GM19438 (cell line): Measurements from ENCODE around the gene HOXA6.

Source experiments
- ATAC-seq: cut with Tn5 transposase; IDR thresholded peaks from one replicate; pipeline ENCODE4 v1.9.1; 2021; ENCODE audit warnings: low read depth; ENCODE audit not compliant: unreplicated experiment

HOXA6 gene

DNA sequence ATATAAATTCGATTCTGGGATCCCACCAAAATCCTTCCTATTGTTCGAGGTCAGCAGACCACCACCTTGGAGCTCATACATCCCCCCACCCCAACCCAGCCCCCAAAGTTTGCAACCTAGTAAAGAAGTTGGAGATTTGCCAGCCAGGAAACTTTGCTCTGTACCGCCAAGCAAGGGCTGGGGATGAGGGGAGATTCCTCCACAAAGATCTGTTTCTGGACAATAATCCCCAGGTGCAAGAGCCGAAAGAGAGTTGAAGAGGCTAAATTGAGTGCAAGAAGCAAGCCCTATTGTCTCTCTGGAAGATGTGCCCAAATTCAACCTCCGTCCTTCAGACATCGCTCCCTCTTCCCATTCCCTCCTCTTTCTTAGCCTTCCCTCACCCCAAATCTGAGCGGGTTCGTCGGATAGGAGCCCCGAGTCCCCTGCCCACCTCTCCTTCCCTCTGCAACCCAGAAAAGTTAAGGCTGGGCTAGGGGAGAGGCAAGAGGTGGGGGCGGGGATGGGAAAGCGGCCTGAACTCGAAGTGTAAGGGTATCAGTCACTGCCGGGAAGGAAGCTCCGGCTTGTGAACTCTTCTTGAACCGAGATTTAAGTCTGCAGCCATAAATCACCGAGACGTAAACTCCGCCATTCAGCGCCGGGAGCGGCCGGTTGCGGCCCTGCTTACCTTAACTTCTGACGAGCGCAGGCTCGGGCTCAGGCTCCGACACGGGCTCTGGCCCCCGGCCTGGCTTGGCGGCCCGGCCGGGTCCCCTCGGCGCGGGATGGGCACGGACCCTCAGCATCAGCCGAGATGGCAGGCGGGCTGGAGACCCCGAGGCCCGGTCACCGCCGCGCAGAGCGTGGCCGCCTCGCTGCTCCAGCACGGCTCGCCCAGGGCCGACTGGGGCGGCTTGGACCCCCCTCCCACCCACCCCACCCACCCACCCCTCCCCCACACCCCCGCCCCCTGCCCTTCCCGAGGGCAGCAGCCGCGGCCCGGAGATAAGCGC, 34.3 kb downstream of the HOXA6 start:
- ATAC-seq: no peak

GRCh38 chr7:27112361-27112760, 35.2 kb downstream of the HOXA6 start:
- no peak for ATAC-seq

DNA sequence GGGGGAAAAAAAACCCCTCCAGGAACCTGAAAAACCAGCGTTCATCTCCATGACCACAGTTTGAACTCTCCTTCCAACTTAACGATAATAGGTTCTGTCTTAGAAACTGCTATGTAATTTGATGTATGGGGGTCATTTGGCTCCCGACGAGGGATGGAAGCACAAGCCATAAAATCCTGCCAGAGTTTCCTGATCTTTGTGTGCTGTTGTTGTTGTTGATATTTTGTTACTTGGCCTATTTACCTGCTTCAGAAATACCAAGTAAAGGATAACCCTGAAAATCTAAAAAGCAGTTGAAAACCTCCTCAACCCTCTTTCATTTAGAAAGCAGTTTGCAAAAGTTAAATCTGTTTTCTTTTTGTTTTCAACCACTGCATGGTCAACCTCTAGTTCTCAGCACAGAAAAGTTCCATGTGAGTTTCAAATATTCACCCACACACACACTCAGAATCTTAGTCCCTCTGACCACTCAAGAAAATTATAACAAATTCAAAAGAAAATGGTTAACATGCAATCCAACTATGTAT, 35.8 kb downstream of the HOXA6 start:
- ATAC-seq: no peak

DNA sequence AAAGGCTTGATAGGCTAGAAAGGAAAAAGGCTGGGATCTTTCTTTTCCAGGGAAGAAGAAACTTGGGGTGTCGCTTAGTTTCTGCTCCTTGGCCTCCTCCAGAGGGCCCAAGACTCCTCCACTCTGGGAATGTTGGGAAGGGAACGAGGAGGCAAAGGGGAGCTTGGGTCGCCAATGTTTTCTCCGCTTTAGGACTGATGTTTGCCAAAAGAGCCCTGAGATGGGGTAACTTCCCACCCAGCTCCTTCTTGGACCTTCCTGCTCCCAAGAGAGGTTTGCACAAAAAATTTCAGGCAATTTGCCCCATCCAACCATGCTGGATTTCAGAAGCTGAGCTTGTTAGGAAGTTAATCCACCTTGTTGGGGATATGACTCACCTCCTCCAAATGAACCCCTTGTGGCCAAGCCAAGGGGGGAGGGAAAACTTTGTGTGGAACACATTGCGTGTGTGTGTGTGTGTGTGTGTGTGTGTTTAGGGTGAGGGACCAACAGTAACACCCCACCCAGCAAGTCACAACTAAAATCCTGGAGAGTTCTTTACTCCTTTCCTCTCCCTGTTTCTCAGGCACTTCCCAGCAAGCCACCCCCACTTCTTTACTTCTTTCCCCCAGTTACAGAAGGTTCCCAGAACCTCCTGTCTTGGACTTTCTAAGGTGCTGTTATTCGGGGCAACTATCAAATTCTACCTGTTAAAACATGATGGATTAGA, 36.4 kb downstream of the HOXA6 start:
- no peak for ATAC-seq

DNA sequence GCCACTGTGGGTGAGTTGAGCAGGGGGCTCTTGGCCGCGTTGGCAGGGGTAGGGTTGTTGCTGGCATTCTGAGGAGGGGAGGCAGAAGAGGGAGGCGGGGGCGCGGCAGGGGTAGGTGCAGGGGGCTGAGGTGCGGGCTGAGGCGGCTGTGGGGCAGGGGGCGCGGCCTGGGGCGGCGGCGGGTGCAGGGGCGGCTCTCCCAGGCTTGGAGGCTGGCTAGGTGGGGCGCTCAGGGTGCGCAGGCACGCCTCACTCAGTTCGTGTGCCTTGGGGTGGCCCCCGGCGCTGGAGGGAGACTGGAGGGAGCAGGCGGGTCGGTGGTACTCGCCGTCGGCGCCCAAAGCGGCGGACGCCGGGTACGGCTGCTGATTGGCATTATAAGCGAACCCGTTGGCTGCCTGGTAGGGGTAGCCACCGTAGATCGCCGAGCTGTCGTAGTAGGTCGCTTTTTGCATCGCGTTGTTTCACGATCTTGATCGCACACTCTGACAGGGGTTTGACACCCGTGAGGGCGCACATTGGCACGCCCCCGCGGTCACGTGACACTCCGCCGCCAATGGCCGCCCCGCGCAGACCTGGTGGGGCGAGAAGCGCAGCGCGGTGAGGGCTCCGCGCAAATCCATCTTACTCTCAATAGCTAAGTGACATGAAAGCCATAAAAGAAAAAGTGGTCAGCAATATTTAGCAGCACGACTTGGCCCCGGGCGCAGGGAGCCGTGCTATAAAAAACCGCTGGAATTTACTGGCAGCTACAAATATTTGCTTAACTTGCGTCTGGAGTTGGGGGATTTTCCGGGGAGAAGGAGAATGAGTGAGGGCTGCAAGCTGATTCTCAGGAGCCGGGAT, 37.2 kb downstream of the HOXA6 start:
- no peak for ATAC-seq

DNA sequence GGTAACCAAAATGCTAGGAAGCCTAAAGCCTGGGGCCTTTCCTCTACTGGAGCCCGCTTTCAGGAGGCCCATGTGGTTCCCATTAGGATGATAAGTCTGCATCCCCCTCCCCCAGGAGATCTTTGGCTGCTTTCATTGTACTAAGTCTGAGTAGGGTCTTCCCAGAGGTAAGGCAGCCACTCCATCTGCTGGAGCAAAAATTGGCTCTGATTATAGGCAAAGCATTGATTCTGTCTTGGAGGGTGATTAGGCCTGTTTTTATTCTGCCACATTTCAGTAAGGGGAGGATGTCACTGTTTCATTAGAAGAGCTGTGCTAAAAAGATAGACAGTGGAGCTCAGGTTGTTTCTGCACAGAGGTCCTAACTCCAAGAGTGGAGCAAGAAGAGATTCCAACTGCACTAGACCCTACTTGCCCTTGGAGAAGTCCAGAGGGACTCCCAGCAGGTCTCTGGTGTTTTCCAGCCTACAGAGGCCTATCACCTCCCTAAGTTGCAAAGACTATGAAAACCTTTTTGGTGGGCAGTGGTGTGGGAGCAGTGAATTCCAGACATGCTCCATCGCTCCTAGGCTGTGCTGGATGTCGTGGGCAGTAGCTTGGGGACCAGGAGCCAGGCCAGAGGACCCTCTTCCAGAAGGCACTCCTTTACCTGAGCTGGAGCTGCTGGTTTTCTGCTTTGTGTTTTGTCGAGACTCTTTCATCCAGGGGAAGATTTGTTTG, 37.9 kb downstream of the HOXA6 start:
- ATAC-seq: no peak

DNA sequence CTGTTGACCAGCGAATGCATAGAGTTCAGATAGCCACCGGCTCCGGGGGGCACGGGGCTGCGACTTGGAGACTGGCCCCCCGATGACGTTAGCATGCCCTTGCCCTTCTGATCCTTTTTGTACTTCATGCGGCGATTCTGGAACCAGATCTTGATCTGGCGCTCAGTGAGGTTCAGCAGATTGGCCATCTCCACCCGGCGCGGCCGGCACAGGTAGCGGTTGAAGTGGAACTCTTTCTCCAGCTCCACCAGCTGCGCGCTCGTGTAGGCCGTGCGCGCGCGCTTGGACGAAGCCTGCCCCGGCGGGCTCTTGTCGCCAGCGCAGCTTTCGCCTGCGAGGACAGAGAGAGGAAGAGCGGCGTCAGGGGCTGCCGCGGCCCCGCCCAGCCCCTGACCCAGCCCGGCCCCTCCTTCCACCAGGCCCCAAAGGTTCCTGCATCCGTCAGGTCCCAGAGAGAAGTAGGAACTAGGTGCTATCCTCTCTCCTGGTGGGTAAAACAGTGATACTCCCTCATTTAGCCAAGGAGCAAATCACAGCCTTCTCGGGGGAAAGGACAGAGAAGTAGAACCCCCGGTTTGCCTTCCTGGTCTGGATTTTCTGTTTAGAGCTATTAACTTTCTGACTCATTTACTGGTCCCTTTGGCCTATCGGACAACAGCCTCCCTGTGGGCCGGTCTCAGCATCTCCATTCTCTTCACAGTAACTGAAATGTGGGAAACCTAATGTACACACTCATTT, 39.0 kb downstream of the HOXA6 start:
- no peak for ATAC-seq

DNA sequence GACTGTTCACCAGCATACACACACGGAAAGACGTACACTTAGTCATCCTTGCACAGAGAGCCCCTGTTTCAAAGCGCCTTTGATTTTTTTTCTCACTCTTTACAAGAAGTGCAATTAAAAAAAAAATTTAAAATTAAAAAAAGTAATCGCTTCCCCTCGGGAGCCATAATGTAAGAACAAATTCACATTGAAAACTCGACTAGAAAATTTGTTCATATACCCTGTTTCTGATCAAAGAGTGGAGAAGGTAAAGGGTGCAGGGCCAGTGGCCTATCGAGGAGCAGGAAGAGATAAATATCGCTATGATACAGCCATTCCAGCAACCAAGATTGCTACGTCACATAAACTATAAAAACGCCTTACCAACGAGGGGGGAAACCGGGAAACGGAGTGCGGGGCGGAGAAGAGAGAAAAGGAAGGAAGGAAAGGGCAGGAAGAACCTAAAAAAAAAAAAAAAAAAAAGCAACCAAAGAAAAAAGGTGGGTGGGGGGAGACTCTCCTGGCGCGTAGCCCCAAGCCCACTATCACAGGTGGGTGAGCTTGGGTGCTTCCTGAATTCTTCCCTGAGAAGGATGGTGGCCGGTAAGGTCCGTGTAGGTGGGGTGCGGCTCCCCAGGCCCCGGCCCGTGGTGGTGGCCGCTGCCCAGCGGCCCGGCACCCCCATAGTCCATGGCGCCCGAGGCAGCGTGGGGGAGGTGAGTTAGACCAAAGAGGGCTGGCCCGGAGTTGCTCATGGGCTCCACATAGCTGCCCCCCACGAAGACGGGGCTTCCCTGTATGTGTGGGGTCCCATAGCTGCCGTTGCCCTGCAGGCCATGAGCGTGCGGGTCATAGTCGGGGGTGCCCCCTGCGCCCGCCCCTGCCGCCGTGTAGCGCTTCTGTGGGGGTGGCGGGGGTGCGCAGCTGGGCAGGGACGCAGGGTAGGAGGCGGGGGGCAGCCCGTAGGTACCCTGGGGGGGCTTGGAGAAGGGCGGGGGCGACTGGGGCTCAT, 39.9 kb downstream of the HOXA6 start:
- ATAC-seq: no peak

GRCh38 chr7:27106901-27107240, 40.7 kb downstream of the HOXA6 start:
- ATAC-seq: no peak

- ATAC-seq: no peak
Observed at GRCh38 chr7:27106181-27106900, 41.2 kb downstream of the HOXA6 start.

- ATAC-seq: no peak
Observed at GRCh38 chr7:27105301-27106031, 42.1 kb downstream of the HOXA6 start.

DNA sequence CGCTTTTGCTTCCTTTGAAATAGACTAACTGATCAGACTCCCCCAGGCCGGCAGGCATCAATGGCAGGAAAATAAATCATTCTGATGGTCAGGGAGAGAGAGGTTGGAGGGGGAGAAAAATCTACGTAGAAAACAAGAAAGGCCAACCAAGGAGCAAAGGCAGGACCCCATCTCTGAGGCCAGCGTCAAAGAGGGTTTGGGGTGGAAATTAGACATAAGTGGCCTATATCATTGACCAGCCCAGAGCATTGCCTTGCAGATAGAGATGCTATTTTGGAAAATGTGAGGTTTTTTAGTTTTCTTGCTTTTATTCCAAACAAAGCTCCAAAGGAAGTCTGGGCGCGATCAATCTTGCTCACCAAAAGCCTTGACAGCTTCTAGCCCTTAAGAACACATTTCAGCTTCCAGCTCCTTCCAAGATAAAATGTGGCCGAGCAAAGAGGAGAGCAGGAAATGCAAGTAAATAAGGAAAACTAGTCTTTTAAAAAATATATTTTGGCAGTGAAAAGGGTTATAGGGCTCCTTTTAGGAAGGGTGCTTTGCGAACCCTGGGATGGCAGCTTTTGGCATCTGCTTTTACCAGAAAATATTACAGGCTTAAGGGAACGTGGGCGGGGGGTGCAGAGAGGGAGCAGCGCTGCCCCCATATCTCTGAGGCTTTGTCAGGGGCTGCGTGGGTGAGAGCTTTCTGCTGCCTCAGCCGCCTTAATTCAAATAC, 43.1 kb downstream of the HOXA6 start:
- ATAC-seq: no peak

- no peak for ATAC-seq
Observed at GRCh38 chr7:27103489-27104226, 43.9 kb downstream of the HOXA6 start.

DNA sequence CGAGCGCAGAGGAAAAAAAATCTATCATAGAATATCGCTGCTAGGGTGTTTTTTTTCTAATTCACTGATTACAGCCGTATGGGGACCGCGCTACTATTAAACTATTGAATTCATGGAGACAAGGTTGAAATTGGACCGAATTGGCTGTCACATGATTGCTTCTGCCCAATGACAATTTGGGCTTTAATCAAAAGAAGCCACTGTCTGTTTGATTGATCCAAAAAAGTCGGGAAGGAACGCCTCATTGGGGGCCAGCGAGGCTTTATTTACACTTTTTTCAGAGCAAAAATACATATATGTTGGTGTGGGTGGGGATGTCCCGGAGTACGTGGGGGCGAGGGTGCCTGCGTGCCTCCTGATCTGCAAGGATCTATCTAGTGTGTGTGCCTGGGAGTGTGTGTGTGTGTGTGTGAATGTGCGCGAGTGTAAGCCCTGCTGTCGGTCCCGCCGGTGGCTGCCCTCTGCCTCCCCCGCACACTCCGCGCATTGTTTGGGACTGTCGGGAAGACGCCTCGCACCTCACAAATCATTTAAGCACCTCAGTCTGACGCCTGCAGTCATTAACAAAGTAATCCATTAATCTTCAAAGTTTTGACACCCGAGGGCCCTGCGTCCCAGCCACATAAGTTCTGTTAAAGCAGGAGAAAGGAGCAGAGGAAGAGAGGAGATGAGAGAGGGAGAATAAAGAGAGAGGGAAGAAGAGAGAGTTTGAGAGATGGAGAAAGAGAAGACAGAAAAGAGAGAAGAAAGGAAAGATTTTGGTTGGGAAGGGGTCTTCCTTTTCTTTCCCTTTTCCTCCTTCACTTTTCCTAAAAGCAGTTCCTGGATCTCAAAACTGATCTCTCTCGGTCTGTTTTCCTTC, 44.8 kb downstream of the HOXA6 start, which contains the start of gene HOXA2:
Gene HOXA2 (minus strand): TSS at position 103 of the 862 bp plus-strand sequence. CDS start 183 bp downstream, outside the sequence.
- ATAC-seq: no peak
